Suppressor macrophage treated with lipopolysaccharide for 4 hours (primary cell): Measurements from ENCODE around the gene PTPRD.
A peak's percentile ranks its signal among the peaks of the same experiment; 100 is the strongest.
"Not testable (repeated sequence)": the region's sequence is repeated elsewhere in the genome, so short reads cannot be mapped to it uniquely, and the experiment has no call there.

Experiments used
- DNase-seq: peaks from one replicate; pipeline ENCODE4 v3.0.0-alpha.2; 2020

The PTPRD gene

GRCh38 chr9:8943392-8943791 lies 1669.4 kb downstream of the PTPRD start:
- DNase-seq = no peak

GRCh38 chr9:8940650-8941049 lies 1672.2 kb downstream of the PTPRD start:
- DNase-seq = no peak

GRCh38 chr9:8926461-8926860 lies 1686.3 kb downstream of the PTPRD start:
- no peak for DNase-seq

GRCh38 chr9:8924562-8924961 lies 1688.2 kb downstream of the PTPRD start:
- no peak for DNase-seq

- not testable (repeated sequence) for DNase-seq
Observed at GRCh38 chr9:8920478-8921183, 1692.2 kb downstream of the PTPRD start.

- no peak for DNase-seq
Observed at GRCh38 chr9:8917956-8918739, 1694.7 kb downstream of the PTPRD start.

- no peak for DNase-seq
Observed at GRCh38 chr9:8916771-8917170, 1696.0 kb downstream of the PTPRD start.

- no peak for DNase-seq
Observed at GRCh38 chr9:8907868-8908267, 1704.9 kb downstream of the PTPRD start.

- DNase-seq = no peak
Observed at GRCh38 chr9:8905731-8906130, 1707.1 kb downstream of the PTPRD start.

- no peak for DNase-seq
Observed at GRCh38 chr9:8904771-8905515, 1707.9 kb downstream of the PTPRD start.

GRCh38 chr9:8903077-8903476 lies 1709.7 kb downstream of the PTPRD start:
- DNase-seq = no peak

- no peak for DNase-seq
Observed at GRCh38 chr9:8901146-8901545, 1711.7 kb downstream of the PTPRD start.

GRCh38 chr9:8899511-8899910 lies 1713.3 kb downstream of the PTPRD start:
- DNase-seq = no peak

- peak; percentile 49 for DNase-seq
Observed at GRCh38 chr9:8895861-8896224, 1717.0 kb downstream of the PTPRD start.

GRCh38 chr9:8895106-8895860 lies 1717.5 kb downstream of the PTPRD start:
- no peak for DNase-seq

- DNase-seq = no peak
Observed at GRCh38 chr9:8890695-8891094, 1722.1 kb downstream of the PTPRD start.

- DNase-seq = no peak
Observed at GRCh38 chr9:8889100-8889499, 1723.7 kb downstream of the PTPRD start.

GRCh38 chr9:8888591-8888990 lies 1724.2 kb downstream of the PTPRD start:
- DNase-seq = no peak

- DNase-seq = no peak
Observed at GRCh38 chr9:8887369-8887768, 1725.4 kb downstream of the PTPRD start.

- no peak for DNase-seq
Observed at GRCh38 chr9:8883321-8883720, 1729.5 kb downstream of the PTPRD start.

- DNase-seq = no peak
Observed at GRCh38 chr9:8880060-8880459, 1732.7 kb downstream of the PTPRD start.

- DNase-seq = no peak
Observed at GRCh38 chr9:8879284-8879683, 1733.5 kb downstream of the PTPRD start.
